D341Med (cell line): ENCODE measurements around the gene SPRED2.

Experiments
- DNase-seq: peaks from one replicate; pipeline ENCODE4 v3.0.0; 2012; ENCODE audit warnings: low spot score

Gene SPRED2

DNA sequence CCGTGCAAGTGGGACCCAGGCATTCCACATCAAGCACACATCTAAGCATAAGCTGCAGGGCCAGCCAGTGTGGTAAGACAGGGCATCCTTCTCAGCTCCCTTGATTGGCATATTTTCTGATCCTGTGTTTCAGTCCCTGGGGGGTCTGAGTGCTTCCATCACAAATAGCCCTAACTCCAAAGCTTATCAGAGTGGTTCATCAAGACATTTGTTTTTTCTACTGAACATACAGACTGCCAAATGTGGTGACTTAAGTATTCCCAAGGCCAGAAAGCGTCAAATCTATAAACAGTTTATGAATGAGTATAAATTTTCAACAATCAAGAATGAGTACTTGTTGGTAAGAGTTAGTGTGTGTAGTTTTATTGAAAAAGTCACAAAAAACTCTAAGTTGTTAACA is 18.8 kb downstream of the SPRED2 start:
- DNase-seq, result no peak

DNA sequence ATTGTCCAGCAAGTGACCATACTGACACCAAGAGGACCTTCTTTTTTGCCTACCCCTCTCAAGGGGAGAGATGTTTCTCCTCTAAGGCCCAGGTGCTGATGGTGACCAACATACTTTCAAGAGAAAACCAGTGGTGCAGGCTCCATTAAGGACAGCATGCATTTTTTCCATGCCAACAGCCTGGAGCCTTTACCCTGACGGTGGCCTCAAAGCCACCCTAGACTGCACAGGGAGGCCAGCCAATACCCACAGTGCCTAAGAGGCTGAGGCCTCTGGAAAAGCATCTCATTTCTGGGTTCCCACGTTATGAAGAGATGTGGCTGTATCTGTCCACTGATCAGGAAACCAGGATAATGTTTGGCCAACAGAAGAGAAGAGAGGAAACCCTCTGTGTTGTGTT is 19.3 kb downstream of the SPRED2 start:
- DNase-seq, result no peak

DNA sequence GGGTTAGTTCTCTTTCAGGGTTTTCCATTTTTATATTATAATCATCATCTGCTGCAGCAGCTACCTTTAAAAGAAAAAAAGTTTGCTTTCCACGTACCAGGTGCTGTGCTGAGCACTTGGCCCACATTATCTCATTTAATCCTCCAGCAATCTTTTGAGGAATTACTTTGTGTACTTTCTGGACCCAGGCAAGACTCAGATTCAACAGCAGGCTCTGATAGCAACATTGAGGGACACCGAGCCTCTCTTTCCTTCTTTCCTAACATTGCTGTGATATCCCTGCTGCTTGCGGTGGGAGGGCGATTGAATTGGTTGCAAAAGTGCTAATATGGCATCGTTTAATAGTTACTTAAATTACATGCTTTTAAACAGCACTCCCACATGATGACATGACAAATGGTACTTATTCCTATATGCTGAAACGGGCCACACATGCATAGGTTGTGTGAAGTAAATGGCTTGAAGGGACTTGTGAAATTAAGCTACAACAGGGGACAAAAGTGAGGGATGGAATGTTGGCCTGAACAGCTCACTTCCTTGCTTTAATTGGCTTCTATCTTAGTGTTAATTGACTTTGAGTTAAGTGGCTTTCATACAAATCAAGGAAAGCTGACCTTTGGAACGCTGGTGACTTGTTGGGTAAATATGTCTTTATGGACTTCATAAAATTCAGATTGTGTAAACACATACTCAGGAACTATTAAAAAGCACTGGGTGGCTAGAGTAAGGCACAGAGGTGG is 21.2 kb downstream of the SPRED2 start:
- no peak for DNase-seq

DNA sequence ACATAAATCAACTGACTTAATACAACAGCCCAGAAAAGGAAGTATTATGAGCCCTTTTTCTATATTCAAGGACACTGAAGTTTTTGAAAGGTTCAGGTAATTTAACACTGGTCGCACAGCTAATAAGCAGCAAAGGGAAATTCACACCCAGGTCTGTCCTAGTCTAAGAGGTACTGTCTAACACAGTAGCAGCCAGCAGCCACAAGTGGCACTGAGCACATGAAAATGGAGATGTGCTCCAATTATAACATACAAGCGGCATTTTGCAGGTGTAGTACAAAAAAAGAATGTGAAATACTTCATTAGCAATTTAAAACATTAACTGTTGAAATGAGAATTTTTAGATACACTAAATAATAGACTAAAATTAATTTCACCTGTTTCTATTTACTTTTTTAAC is 23.4 kb downstream of the SPRED2 start:
- no peak for DNase-seq

DNA sequence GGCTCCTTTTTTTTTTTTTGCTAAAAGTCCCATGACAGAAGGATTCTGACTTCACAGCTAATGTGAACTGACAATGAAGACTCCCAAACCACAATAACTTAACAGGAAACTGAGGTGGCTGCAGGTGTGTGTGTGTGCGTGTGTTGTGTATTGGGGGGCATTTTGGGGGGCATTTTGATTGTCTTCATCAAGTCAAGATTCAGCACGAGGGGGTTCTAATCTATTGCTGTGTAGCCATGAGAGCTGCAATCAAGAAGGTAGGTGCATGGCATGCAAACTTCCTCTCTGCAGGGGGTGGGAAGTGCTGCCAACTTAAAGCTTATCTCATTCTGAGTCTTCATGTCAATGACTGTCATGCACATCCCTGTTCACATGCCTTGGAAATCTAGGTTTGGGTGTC is 25.2 kb downstream of the SPRED2 start:
- DNase-seq, result no peak

DNA sequence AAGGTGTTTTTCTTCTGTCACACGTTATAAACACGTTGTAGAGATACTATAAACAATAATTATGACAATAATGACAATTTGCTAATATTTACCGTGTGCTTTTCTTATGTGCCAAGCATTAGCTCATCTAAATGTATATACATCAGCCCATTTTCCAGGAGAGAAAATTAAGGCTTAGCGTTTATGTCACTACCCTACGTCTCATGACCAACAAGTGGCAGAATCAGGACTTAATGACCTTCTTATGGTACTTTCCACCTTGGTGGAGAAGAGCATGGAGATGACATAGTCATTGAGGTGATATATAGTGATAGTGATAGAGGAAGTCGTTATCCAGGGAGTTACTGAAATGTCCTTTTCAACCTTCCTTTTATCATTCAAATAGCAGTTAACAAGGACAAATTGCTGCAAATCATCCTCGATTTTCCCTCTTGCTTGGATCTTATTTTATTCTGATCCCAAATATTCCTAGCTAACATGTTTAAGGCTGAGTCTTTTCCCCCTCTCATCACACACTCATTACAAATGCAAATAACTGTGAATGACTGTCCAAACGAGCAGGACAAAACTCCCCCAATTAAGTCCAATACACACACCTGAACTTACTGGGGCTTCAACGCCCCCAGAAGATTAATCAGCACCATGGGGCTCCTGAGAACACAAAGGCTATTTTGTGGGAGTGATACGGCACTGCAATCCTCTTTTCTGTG is 27.3 kb downstream of the SPRED2 start:
- no peak for DNase-seq

DNA sequence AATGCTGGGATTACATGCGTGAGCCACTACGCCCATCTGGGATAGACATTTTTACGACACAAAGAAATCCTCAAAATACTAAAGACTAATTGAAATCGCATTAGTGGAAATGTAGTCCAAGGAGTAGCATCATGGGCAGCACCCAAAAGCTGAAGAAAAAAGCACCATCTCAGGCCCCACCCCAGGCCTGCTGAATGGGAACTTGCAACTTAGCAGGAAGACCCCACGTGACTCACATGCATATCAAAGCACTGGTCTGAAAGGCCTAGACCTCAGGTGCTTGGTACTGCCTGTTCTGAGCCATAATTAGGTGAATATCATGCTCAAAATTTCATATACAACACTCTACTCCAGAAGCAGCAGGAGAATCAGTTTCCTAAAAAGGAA is 28.9 kb downstream of the SPRED2 start:
- DNase-seq, result no peak

DNA sequence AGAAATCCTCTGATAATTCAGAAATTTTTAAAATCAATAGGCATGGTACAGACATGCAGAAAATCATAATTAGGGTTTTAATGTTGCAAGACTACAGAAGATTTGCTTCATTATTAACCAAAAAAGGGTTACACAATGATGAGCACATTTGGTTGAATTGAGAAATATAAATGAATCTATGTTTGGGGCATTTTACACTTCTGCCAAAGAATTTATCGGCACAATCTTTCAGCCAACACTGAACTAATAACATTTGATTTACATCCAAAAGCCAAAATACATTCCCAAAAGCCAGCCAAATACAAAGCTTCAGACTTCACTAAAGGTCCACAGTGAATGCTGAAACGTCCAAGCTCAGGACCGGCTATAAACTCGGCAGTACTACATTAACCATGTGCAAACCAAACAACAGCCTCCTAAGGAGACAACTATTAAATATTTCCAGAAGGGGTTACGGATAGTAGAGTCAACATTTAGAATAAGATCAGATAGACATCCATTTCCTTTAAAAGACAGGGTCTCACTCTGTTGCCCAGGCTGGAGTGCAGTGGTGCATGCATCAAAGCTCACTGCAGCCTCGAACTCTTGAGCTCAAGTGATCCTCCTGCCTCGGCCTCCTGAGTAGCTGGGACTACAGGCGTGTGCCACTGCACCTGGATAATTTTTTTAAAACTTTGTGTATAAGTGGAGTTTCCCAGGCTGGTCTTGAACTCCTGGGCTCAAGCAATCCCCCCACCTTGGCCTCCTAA is 29.4 kb downstream of the SPRED2 start:
- DNase-seq, result no peak

DNA sequence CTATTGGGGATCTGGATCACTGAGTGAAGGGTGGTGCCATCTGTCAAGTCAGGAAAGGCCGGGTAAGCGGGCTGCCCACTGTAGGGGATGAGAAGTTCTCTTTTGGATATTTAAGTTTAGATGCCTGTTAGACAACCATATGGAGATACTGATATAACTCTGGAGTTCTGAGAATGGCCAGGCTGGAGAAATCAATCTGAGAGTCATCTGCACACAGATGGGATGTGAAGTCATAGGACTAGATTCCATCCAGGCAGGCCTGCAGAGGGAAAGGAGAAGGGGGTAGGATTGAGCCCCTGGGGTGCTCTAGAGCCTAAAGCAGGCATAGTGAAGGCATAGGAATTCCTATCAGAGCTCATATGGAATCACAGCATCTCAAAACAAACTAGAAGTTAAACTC is 30.1 kb downstream of the SPRED2 start:
- DNase-seq, result no peak

DNA sequence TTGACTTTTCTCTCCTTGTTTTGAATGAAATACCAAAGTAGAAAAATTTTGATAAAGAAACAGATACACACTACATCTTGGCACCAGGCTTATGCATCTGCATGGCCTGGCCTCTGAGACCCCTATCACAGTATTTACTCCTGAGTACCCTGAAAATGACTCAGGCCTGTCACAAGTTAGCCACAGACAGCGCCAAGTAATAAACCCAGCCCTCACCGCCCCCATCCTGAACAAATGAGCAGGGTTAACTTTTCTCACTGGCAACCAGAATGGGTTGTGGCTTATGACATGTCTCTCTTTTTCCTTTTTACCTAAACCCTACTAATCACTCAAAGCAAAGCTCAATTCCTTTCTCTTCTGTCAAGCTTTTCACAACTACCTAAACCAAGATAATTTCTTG is 35.3 kb downstream of the SPRED2 start:
- no peak for DNase-seq

DNA sequence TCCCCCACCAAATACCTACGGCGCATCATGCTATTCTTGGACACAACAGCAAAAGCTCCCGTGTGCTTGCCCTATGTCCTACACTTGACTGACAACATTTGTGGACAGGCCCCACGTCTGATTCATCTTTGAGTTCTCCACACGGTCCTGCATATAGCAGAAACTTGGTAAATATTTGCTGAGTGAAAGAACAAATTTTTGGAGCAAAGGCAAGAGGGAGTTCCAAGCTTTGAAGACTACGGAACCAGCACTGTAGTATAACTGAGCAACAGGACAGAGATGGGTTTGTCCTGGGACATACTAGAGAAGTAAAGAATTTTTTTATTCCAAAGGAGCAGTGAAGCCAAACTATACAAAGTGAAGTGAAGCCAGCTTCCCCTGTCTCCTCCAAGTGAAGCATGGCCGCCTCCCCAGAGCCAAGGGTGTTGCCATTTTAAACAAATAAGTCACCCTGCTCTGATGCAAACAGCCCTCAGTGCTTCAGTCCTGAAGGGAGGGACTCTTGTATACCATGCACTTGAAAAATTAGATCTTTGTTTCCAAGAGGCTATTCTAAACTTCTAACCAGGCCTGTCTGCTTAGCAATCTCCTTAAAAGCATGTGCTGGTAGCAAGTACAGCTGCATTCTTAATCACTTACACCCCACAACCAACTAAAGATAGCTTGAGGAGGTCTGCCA is 35.9 kb downstream of the SPRED2 start:
- DNase-seq, result no peak

DNA sequence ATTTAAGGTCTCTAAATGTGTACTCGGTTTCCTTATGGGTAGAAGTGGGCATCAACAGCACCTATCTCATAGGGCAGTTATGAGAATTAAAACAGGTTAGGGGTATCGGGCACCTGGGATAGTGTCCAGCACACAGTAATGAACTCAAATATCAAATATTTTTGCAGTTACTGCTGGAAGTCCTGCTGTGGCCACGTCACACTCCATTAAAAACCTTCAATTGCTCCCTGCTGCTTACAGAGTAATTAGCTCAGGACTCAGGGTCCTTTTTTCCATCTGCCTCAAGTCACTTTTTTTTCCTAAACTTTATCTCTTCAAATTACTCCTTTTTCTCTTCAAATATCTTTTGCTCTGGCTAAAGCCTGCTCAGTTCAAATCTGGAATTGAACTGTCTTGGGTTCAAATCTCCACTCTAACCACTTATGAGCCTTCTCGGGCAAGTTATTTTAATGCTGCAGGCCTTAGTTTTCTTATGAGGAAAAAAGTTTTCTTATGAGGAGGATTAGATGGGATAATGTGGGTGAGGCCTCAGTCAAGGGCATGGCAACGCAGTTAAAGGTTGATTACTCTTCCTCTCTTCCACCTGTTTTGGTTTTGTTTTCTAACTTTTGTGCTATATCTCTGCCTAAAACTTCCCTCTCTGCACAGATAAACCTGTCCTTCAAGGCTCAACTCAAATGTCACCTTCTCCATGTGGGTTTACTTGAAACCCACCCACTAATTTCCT is 36.6 kb downstream of the SPRED2 start:
- DNase-seq, result no peak

DNA sequence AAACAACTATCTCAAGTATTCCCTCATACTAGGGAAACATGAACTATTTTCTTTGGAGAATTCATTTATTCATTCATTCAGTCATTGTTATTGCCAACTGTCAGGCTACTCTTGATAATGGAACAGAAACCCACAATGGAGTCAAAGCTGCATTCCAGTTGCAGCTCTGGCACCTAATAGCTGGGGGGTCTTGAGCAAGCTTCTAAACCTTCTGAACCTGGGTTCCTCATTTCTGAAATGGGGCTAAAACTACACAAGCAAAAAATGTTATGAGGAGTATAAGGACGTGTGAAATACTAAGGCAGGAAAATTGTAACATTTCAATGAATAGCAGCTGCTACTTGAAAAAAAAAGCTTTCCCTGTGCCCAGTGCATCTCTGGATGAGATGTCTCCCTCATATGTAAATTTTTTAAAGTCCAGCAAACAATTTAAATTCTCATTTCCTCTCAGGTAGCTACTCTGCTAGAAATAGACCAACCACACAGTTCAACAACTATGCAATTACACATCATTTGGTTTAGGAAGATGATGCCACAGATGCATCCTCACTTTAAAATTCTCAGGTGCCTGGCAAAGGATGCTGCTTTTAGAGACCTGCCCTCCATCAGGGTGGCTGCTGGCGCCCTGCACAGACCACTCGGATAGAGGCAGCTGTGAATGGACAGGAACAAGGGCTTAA is 38.5 kb downstream of the SPRED2 start:
- DNase-seq, result no peak

DNA sequence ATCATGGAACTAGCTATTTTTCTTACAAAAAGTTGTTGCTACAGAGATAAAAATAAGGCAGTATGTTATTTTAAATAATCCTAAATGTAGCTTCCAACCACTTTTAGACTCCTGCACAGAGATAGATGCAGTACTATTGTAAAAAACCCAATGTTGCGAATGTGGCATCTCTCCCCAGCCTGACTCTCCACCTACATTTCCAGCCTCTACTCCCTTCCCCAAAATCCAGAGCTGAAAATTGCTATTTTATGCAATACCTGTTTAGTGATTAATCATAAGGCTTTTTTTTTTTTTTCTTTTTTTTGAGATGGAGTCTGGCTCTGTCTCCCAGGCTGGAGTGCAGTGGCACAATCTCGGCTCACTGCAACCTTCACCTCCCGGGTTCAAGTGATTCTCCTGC is 39.4 kb downstream of the SPRED2 start:
- DNase-seq, result no peak

DNA sequence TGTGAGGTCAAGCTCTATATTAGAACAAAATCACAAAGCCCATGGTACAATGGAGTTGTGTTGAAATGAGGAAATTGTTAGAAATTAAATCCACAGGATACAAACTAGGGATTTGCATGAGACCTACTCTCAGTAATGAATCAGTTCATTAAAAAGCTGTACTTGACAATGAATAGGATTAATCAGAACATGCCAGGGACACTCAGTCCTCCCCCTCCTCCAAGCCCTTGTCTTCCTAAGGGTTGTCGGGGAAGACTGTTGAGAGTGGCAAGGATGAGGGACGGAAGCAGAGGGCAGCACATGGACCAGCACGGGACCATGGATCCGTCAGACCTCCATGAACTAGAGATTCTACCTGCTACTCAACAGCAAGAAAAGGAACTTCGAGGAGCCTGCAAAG is 39.8 kb downstream of the SPRED2 start:
- DNase-seq, result peak; percentile 60

DNA sequence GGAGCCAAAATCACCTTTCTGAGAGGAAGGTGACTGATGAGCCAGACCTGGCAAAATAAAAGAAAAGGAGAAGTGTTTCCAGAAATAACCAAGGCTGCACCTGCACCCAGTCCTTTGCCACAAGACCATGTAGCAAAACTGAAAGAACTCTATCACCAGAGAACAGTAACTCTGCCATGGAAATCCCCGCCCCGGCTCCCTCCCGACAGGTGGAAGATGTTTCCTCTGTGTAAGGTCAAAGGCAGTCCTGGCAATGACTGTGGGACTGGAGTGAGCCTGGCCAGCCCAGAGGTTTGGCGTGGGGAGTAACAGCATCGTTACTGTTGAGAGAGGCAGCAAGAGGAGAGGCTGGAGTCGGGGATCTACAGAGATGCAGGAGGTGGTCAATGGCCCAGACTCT is 42.3 kb downstream of the SPRED2 start:
- no peak for DNase-seq

DNA sequence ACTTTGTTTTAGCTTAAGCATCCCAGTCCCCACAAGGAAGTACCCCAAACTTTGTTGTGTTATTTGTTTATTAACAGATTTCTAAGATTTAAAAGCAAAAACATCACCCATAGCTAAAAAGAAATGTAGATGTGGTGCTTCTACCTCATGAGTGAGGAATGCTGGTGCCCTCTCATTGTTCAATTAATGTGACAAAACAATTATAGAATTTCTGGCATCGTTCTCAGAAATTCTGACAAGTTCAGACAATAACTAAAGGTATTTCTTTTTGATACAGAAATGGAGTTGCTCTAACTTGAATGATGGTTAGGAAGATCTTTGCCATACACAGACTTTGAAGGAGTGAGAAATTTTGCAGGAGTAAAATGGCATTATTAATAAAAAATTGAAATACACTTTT is 42.9 kb downstream of the SPRED2 start:
- no peak for DNase-seq

DNA sequence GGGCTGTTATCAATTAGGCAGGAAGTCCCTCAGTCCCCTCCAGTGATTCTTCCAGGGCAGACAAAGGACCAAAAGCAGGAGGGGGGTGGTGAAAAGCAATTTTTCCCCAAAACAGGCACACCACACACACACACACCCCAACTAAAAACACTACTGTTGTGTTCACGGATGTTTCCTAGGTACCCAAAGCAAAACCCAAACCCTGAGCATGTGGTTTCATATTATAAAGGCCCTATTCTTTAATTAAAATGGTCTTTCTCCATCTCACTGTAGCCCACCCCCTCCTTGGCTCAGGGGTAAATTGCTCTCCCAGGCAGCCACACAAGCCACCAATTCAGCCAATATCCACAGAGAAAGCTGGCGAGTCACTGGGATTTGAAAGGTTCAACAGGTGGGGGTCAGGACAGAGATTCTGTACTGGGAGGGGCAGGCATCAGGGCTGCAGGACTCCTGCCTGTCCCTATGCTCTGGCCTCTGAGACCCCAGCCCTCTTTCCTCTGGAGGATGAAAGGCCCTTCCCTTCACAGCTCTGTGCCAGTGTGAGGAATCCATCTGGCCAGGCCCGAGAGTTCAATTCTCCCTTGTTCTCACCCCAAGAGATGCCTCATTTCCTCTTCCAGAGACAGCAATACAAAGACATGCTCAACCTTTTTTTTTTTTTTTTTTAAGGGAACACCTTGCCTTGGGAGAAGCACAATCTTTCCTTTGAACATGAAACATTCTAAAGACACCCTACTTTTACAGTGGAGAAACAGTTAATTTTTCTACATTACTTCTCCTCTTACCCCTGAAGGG is 43.6 kb downstream of the SPRED2 start:
- no peak for DNase-seq

DNA sequence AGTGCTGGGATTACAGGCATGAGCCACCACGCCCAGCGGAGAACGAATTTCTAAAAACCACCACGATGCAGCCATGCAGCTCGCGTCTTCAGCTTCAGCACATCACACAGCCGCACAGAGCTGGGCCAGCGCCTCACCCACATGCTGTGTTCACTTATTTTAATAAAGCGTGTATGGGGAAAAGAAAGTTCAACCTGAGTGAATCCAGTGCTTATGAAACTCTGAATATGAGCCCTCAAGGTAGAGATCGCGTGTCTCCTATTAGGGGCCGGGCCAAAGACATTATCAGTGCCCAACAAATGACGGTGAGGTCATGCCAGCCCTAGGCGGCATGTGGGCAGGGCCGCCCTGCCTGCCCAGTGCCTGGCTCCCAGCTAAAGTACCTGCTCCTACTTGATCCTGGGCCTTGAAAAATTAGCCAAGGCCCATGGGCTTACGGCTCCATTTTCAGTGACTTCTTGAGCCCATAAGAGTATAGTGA is 44.3 kb downstream of the SPRED2 start:
- DNase-seq, result no peak

DNA sequence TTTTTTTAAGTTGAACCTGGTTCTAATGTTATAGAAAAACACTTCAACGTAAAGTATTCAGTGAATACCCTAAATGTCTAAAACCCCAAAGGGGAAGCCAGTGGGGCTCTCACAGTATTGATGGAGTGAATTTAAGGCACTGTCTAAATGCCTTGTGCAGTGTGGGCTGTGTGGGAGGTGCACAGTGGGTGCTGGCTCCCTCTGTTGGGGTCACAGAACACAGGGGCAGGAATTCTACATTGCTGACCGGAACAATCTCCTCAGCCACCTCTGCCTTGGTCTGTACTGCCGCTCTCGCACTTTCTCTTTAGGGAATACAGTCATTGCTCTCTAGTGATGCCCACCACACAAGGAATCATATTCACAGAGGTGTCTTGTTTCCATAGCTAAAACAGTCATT is 45.4 kb downstream of the SPRED2 start:
- DNase-seq, result no peak
